ENCODE data around the gene TKT.
"Not testable (repeated sequence)": the region's sequence is repeated elsewhere in the genome, so short reads cannot be mapped to it uniquely, and the experiment has no call there.

GRCh38 chr3:53269193-53269592 lies 13.4 kb upstream of the TKT start:
- TF ChIP-seq CTCF, POLR2A, POLR2AphosphoS5, EP300 (IDR thresholded peaks at IDR 0.05): not testable (repeated sequence)

Data from stomach (tissue), 4 donors.